ENCODE results near the gene PSME3IP1.
A peak's percentile ranks its signal among the peaks of the same experiment; 100 is the strongest.
"Not testable (repeated sequence)": the region's sequence is repeated elsewhere in the genome, so short reads cannot be mapped to it uniquely, and the experiment has no call there.

Gene PSME3IP1, protein sequence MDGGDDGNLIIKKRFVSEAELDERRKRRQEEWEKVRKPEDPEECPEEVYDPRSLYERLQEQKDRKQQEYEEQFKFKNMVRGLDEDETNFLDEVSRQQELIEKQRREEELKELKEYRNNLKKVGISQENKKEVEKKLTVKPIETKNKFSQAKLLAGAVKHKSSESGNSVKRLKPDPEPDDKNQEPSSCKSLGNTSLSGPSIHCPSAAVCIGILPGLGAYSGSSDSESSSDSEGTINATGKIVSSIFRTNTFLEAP

DNA sequence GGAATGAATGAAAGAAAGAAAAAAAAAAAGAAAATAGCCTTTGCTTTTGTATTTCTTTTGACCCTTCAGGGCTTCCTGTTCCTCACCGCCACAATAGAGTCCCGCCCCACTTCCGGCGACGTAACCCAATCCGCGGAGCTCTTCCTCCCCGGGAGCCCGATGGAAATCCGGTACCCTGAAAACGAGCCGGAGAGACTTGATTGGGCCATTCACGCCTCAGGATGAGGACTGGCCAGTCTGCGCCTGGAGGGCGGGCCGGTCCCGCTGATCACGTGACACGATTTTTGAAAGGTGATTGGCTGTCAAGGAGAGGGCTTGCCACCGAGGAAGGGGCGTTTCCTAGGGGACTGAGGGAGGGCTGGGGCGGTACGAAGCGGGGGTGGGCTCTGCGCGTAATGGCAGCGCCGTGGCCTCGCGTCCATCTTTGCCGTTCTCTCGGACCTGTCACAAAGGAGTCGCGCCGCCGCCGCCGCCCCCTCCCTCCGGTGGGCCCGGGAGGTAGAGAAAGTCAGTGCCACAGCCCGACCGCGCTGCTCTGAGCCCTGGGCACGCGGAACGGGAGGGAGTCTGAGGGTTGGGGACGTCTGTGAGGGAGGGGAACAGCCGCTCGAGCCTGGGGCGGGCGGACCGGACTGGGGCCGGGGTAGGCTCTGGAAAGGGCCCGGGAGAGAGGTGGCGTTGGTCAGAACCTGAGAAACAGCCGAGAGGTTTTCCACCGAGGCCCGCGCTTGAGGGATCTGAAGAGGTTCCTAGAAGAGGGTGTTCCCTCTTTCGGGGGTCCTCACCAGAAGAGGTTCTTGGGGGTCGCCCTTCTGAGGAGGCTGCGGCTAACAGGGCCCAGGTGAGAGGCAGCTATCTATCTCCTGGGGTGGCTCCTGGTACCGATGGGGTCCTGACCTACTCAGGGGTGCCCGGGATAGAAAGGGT lies at the start of gene PSME3IP1, which contains the start of gene RSPRY1:
Gene PSME3IP1 (minus strand): TSS at position 95 of the 927 bp plus-strand sequence. CDS start 12,185 bp downstream, outside the sequence.
Gene RSPRY1 (plus strand): TSS at position 385 of the 927 bp plus-strand sequence. CDS start 18,330 bp downstream, outside the sequence.
- peak; percentile 100 for DNase-seq (ENCODE audit: low spot score)

DNA sequence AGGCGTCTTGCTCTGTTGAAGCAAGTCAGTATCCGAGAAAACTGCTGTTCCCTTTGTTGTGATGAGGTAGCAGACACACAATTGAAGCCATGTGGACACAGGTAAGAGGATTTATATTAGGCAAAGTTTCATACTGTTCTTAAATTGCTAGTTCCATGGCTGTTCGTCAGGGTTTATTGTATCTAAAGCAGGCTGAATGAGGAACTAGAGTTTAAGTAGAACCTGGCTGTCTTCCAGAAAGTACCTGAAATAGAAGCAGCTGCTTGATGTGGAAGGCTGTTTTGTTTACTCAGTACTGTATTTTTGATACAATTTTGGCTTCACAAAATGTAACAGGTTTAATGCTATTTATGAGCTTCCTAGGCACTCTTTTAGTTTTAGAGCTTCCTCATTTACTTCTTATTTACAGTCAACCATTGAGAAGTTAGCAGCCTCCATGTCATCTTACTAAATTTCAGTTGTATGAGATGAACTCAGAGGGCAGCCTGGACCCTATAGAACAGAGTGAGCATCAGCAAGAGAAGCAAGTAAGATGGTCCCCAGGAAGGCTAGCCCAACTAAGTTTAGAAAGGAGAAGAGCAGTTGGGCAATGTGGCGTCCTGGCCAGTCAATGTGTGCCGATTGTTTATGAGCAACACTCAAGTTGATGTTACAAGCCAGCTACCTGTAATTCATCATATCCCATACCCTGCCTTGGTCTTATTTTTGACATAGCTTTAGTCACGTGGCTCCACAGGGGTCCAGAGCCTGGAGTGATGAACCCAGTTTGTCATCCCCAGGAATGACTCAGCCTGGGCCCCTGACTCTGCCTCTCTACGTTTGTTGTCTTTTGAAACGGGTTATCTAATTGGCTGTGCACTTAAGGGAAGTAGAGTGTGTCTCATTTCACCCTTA lies 49.5 kb upstream of the PSME3IP1 start:
- peak; percentile 84 for DNase-seq (ENCODE audit: low spot score)

DNA sequence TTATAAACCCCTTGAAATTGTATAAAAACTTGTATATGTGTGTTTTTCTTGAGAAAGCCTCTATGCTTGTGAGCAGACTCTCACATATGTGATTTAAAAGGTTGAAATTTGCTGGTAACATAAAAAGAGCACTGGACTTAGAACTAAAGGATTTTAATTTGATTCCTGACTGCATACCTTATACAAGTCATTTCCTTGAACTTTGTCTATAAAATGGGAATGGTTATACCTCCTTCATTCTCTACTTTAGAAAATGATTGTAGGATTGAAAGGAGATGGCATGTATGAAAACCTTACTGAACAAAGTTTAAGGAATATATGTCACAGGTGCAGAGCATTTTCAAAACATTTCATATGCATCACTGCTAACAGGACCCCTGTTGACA lies 48.9 kb upstream of the PSME3IP1 start:
- DNase-seq (ENCODE audit: low spot score), result no peak

DNA sequence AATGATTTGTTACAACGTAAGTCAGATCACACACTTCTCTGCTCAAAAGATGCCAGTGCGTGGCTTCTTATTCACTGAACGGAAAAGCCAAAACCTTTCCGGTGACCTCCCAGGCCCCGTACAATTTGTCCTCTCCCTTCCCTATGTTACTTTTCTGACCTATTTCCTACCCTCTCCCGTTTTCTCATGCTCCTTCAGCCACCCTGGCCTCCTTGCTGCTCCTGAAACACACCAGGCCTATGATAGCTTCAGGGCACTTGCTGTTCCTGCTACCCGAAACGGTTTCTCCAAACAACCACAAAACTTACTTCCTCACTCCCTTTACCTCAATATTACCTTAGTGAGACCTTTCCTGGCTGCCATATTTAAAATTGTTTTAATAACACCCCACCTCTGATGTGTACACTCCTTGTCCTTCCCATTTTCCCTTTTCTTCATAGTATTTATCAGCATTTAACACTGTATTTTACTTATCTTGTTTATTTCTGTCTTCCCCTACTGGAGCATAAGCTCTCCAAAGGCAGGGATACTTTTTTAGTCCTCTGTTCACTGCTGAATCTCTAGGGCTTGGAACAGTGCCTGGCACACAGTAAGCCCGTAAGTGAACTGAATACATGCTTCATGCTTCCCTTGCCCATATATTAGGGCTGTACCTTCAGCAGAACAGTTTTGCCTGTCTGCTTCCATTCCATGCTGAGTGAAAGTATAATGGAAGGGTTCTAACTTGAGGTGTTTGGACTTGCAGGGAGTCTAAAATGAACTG lies 48.3 kb upstream of the PSME3IP1 start:
- peak; percentile 29 for DNase-seq (ENCODE audit: low spot score)

DNA sequence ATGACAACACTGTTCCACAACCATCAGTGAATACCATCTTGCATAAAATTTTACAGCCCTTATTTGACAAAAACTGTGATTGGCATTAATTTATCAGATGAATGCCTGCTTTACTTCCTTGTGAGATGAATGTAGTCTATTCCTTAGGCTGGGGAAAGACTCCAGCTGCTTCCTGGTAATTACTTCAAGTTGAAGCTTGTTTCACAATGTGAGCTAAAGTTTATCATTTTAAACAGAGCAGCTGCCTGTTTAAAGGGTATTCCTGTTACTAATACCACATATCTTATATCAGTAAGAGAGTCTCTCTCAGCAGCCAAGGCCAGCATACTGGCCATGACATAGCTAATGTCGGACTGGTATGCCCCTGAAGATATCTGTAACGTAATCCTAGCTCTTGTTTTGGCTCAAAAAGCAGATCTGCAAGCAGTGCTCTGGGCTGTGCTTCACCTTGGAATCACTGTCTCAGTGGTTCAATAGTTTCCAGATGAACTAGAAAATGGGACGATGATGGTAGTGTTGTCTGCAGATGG lies 46.0 kb upstream of the PSME3IP1 start:
- DNase-seq (ENCODE audit: low spot score), result no peak

DNA sequence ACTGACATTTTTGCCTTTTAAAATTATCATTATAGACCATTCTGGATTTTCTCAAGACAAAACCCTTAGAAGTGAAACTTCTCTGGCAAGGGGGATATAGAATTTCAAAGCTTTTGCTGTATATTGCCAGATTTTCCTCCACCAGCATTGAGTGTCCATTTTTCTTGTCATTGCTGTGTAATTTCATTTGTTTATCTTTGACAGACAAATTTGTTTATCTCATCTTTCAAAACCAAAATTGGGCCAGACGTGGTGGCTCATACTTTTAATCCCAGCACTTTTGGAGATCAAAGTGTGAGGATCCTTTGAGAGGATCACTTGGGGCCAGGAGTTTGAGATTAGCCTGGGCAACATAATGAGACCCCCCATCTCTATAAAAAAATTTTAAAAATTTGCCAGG lies 43.2 kb upstream of the PSME3IP1 start:
- DNase-seq (ENCODE audit: low spot score), result no peak

DNA sequence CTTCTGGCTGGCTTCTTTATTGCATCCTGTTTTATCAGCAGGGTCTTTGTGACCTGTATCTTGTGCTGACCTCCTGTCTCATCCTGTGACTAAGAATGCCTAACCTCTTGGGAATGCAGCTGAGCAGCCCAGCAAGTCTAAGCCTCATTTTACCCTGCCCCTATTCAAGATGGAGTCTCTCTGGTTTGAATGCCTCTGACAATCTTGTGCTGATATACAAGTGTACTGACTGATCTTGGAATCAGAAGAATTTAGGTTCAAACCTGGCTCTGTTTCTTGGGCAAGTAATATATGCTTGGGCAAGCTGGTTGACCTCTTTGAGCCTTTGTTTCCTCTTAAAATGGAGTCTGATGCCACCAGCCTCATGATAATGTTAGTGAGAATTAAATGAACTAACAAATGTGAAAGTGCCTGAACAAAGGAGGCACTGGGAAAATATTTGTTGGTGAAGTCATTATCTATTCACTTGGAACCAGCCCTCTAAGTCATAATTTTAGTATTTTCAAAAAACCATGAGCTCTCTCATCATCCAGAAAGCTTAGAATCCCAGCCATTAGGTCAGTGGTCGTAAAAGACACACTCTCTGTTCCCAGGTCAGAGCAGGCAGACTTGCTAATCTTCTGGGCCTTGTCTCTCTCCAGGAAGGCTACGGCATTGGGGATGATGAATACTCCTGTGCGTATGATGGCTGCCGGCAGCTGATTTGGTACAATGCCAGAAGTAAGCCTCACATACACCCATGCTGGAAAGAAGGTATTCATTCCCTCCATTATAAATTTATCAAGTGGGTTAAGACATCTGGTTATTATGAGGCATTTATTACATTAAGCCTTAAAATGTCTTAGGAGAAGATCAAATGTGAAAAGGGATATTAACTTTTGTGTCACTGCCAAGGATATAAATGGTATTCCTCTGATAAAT lies 41.1 kb upstream of the PSME3IP1 start:
- no peak for DNase-seq (ENCODE audit: low spot score)

DNA sequence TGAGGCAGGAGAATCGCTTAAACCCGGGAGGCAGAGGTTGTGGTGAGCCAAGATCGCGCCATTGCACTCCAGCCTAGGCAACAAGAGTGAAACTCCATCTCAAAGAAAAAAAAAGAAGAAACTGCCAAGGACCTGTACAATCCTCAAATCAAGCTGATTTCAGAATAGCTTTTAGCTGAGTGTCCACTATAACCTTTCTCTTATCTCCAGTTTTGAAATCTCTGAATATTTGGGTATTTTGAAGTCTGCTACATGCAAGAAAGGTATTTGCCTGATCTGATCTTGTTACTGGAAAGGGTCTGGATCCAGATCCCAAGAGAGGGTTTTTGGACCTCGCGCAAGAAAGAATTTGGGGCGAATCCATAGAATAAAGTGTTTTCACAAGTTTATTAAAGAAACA lies 40.1 kb upstream of the PSME3IP1 start:
- no peak for DNase-seq (ENCODE audit: low spot score)

DNA sequence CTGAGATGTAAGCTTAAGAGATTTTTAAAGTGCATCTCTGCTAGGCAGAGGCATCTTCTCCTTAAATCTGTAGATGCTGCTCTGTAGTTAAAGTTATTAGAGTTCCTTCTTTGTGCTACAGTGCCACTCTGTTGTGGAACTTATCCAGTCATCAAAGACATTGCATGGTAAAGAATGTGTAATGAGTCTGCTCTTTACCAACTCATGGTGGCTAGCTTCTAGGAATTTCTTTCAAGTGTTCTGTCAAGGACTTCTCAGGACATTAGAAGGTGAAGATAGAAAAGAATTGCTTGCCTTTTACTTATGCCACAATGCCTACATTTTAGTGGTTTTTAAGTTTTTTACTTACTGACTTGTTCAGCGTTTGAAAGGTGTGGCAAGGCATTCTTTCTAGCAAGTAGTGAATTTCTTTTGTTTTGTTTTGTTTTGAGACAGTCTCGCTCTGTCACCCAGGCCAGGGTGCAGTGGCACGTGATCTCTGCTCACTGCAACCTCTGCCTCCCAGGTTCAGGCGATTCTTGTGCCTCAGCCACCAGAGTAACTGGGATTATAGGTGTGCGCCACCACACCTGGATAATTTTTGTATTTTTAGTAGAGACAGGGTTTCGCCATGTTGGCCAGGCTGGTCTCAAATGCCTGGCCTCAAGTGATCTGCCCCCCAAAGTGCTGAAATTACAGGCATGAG lies 39.0 kb upstream of the PSME3IP1 start:
- DNase-seq (ENCODE audit: low spot score), result no peak

DNA sequence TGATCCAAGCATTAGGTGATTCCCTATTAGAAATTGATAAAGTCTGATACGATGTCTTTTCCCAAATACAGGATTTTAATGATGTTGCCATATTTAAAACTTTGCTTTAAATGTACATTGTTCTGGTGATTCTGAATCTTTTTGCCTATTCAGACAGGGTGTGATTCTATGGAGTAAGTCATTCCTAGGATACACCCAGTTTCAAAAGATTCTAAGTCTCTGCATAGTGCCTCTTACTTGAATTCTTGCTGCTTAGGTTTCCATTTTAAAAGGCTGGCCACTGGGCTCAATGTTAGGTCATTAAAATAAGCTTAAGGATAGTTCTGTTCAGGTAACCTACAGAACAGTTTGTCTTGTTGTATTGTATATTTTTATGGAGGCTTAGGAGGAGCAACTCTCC lies 37.2 kb upstream of the PSME3IP1 start:
- no peak for DNase-seq (ENCODE audit: low spot score)

DNA sequence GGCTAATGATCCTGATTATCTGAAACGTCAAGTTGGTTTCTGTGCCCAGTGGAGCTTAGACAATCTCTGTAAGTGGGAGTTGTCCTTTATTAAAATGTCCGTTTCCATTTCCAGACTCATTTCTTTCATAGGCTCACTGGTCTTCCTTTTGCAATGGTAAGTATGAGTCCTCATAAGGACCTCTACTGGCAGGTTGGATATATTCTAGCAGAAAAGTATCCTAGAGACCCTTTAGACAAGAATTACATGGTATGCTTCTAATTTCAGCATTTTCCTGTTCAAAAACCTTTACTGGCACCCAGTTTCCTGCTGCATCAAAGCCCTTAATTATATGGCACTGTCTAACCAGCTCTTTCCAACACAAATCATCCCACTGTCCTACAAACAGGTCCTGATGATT lies 31.1 kb upstream of the PSME3IP1 start:
- no peak for DNase-seq (ENCODE audit: low spot score)

DNA sequence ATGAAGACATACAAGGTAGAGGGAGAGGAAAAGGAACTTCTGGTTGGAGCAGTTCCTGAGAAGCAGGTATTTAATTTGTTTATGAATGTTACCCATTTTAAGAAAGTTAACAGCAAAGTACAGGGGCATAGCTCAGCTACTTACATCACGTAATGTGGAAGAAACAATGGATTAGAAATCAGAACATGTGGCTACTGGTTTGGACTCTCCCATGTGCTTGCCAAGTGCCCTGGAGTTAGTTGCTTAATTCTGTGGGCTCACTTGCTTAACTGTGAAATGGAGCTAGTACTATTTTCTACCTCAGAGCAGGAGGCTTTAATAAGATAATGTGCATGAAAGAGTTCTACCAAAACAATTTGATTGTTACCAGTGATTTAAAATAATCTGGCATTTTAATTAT lies 27.6 kb upstream of the PSME3IP1 start:
- DNase-seq (ENCODE audit: low spot score), result no peak

DNA sequence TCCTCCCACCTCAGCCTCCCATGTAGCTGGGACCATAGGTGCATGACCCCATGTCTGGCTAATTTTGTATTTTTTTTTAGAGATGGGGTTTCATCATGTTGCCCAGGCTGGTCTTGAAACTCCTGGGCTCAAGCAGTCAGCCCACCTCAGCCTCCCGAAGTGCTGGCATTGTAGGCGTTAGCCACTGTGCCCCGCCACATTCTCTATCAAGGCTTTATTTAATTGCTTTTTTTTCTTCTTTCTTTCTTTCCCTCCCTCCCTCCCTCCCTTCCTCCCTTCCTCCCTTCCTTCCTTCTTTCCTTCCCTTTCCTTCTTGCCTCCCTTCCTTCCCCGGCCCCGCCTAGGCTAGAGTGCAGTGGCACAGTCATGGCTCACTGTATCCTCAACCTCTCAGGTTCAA lies 23.9 kb upstream of the PSME3IP1 start:
- DNase-seq (ENCODE audit: low spot score), result no peak

DNA sequence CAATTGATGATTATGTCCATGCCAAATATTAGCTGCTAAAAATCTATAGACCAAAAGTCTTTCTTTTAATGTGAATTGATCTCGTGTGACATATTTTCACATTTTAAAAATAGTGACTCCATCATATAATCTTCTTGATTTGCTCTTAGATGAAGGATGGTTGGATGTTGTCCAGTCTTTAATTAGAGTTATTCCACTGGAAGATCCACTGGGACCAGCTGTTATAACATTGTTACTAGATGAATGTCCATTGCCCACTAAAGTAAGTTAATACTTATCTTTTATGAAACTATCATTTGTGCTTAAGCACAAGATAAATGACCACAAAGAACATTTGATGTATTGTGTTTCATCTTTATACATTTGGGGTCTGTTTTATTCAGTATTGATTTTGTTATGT lies 23.1 kb upstream of the PSME3IP1 start:
- no peak for DNase-seq (ENCODE audit: low spot score)

DNA sequence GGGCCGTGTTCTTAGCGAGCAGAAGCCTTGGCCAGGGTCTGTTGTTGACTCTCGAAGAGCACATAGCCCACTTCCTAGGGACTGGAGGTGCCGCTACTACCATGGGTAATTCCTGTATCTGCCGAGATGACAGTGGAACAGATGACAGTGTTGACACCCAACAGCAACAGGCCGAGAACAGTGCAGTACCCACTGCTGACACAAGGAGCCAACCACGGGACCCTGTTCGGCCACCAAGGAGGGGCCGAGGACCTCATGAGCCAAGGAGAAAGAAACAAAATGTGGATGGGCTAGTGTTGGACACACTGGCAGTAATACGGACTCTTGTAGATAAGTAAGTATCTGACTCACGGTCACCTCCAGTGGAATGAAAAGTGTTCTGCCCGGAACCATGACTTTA lies 18.8 kb upstream of the PSME3IP1 start:
- DNase-seq (ENCODE audit: low spot score), result peak; percentile 13

DNA sequence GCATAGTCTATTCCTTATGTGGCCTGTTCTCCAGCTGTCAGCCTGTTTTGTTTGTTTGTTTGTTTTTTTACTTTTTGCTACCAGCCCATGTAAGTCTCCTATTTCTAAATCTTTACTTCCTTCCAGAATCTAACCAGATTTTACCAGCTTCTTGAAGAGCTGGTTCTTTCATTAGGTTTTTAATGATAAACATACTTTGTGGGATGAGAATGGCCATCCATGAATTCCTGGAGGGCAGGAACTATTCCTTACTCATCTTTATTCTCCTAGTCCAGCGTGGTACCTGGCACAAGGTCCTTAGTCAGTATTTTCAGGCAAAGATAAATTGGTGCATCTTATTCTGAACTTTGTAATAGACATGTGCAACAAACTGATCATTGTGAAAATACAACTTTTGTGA lies 17.6 kb upstream of the PSME3IP1 start:
- no peak for DNase-seq (ENCODE audit: low spot score)

DNA sequence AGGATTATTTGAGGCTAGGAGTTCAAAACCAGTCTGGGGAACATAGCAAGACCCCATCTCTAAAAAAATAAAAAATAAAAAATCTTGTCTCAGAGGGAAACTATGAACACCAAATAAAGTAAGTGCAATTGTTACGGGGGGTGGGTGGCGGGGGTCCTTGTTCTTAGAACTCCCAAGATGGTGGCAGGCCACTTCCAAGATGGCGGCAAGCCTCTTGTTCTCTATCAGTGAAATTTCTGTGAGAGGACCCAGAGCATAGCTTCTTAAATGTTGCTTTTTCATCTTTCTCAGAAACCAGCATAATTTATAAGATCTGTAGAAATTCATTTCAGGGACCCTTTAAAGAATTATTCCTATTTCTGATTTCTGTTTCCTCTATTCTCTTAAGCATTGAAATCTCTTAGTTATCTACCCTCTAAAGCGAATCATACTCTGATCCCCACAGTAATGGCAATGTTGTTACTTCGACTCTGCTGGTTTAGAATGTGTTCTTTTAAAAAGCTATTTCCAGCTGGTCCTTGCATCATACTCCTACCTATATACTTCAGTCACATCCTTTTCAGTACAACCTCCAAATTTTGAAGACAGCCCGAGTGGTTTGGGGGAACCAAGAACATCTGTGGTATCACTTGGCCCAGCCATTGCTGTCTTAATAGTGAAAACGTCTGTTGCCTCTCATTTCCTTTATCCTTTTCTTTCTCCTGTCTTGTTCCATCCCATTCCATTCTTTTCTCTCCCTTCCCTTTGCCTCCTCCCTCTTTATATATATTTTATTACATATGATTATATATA lies 16.5 kb upstream of the PSME3IP1 start:
- DNase-seq (ENCODE audit: low spot score), result no peak

DNA sequence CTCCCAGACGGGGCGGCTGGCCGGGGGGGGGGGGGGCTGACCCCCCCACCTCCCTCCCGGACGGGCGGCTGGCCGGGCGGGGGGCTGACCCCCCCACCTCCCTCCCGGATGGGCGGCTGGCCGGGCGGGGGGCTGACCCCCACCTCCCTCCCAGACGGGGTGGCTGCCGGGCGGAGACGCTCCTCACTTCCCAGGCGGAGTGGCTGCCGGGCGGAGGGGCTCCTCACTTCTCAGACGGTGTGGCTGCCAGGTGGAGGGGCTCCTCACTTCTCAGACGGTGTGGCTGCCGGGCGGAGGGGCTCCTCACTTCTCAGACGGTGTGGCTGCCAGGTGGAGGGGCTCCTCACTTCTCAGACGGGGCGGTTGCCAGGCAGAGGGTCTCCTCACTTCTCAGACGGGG lies 15.1 kb upstream of the PSME3IP1 start:
- DNase-seq (ENCODE audit: low spot score), result not testable (repeated sequence)

DNA sequence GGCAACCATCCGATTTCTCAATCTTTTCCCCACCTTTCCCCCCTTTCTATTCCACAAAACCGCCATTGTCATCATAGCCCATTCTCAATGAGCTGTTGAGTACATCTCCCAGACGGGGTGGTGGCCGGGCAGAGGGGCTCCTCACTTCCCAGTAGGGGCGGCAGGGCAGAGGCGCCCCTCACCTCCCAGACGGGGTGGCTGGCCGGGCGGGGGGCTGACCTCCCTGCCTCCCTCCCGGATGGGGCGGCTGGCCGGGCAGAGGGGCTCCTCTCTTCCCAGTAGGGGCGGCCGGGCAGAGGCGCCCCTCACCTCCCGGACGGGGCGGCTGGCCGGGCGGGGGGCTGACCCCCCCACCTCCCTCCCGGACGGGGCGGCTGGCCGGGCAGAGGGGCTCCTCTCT lies 14.5 kb upstream of the PSME3IP1 start:
- DNase-seq (ENCODE audit: low spot score), result not testable (repeated sequence)
